Mesenchymal stem cell (in vitro differentiated cells and primary cell): ENCODE results near the gene NOP16. TPM values are rescaled to one million over a fixed set of nuclear protein-coding genes. Genes with fewer than 3 reads are reported as not detected.

Source experiments
- DNase-seq: peaks from one replicate; pipeline ENCODE4 v3.0.0-alpha.2; 2013
- H2AFZ ChIP-seq: one replicate; pipeline ENCODE4 v1.6.1; 2013; ENCODE audit warnings: low read depth, mild to moderate bottlenecking, control low read depth, inconsistent platforms, low read length, moderate library complexity
- H2AK5ac ChIP-seq: 2 replicates; pipeline ENCODE4 v1.6.1; 2013; ENCODE audit warnings: low read length, moderate library complexity, mild to moderate bottlenecking, inconsistent platforms; ENCODE audit not compliant: severe bottlenecking
- H2BK120ac ChIP-seq: one replicate; pipeline ENCODE4 v1.6.1; 2013; ENCODE audit warnings: low read depth, mild to moderate bottlenecking, inconsistent platforms, low read length, moderate library complexity
- H2BK12ac ChIP-seq, 2 experiments: one replicate each; pipeline ENCODE4 v1.6.1; 2013; ENCODE audit warnings: inconsistent platforms in 2 of 2, low read length in 2 of 2, mild to moderate bottlenecking in 2 of 2, moderate library complexity in 2 of 2, control low read depth in 1 of 2
- H2BK15ac ChIP-seq: one replicate; pipeline ENCODE4 v1.6.1; 2013; ENCODE audit warnings: mild to moderate bottlenecking, low read depth, inconsistent platforms; ENCODE audit not compliant: poor library complexity, severe bottlenecking
- H2BK5ac ChIP-seq: 2 replicates; pipeline ENCODE4 v1.6.1; 2013; ENCODE audit warnings: low read depth, mild to moderate bottlenecking, low read length, control low read depth, inconsistent platforms; ENCODE audit not compliant: poor library complexity, severe bottlenecking
- H3K14ac ChIP-seq, 2 experiments: one replicate each; pipeline ENCODE4 v1.6.1; 2013; ENCODE audit warnings: inconsistent platforms in 2 of 2, low read length in 2 of 2, control low read depth in 1 of 2, mild to moderate bottlenecking in 1 of 2, moderate library complexity in 1 of 2
- H3K18ac ChIP-seq, 2 experiments: one replicate each; pipeline ENCODE4 v1.6.1; 2013; ENCODE audit warnings: inconsistent platforms in 2 of 2, low read length in 2 of 2, control low read depth in 1 of 2, low read depth in 1 of 2, mild to moderate bottlenecking in 1 of 2
- H3K23ac ChIP-seq, 2 experiments: one replicate each; pipeline ENCODE4 v1.6.1; 2013; ENCODE audit warnings: inconsistent platforms in 2 of 2, low read length in 2 of 2, mild to moderate bottlenecking in 2 of 2, moderate library complexity in 2 of 2, control low read depth in 1 of 2
- H3K27ac ChIP-seq: 2 replicates; pipeline ENCODE4 v1.5.1; 2013; ENCODE audit warnings: mild to moderate bottlenecking, moderate library complexity, low read length, control low read depth, inconsistent platforms; ENCODE audit not compliant: poor library complexity, severe bottlenecking
- H3K27me3 ChIP-seq, 2 experiments: 2 replicates each; pipeline versions ENCODE4 v1.6.1 to v1.7.0; 2013; ENCODE audit warnings: low read length in 2 of 2, mild to moderate bottlenecking in 2 of 2, moderate library complexity in 2 of 2, control low read depth in 1 of 2, inconsistent platforms in 1 of 2; ENCODE audit not compliant: control insufficient read depth in 1 of 2, insufficient read depth in 1 of 2
- H3K36me3 ChIP-seq, 2 experiments: 2 replicates each; pipeline versions ENCODE4 v1.6.1 to v1.7.0; 2013; ENCODE audit warnings: low read length in 2 of 2, control low read depth in 1 of 2, inconsistent platforms in 1 of 2, low read depth in 1 of 2, mild to moderate bottlenecking in 1 of 2; ENCODE audit not compliant: insufficient read depth in 2 of 2, control insufficient read depth in 1 of 2
- H3K4ac ChIP-seq, 2 experiments: one replicate each; pipeline ENCODE4 v1.6.1; 2013; ENCODE audit warnings: inconsistent platforms in 2 of 2, low read length in 2 of 2, mild to moderate bottlenecking in 2 of 2, moderate library complexity in 2 of 2, control low read depth in 1 of 2, low read depth in 1 of 2
- H3K4me1 ChIP-seq: 2 replicates; pipeline ENCODE4 v1.6.1; 2013; ENCODE audit warnings: low read depth, low read length, control low read depth; ENCODE audit not compliant: control insufficient read depth, insufficient read depth
- H3K4me2 ChIP-seq: 2 replicates; pipeline ENCODE4 v1.6.1; 2013; ENCODE audit warnings: low read length, mild to moderate bottlenecking, inconsistent platforms; ENCODE audit not compliant: poor library complexity, severe bottlenecking
- H3K4me3 ChIP-seq, 2 experiments: 2 replicates each; pipeline versions ENCODE4 v1.5.1 to v1.7.0; 2013; ENCODE audit warnings: low read length in 2 of 2, mild to moderate bottlenecking in 2 of 2, control low read depth in 1 of 2, low read depth in 1 of 2; ENCODE audit not compliant: insufficient read depth in 1 of 2
- H3K79me1 ChIP-seq: replicated peaks from 2 replicates; pipeline ENCODE4 v1.6.1; 2013; ENCODE audit warnings: mild to moderate bottlenecking, control low read depth, low read length, inconsistent platforms; ENCODE audit not compliant: poor library complexity, severe bottlenecking
- H3K9ac ChIP-seq: 2 replicates; pipeline ENCODE4 v1.7.0; 2013; ENCODE audit warnings: mild to moderate bottlenecking, low read length, moderate library complexity
- H3K9me3 ChIP-seq: 2 replicates; pipeline ENCODE4 v1.7.0; 2013; ENCODE audit warnings: mild to moderate bottlenecking, low read length; ENCODE audit not compliant: control insufficient read depth
- H4K8ac ChIP-seq: one replicate; pipeline ENCODE4 v1.6.1; 2013; ENCODE audit warnings: inconsistent platforms, mild to moderate bottlenecking, low read length, moderate library complexity
- H4K91ac ChIP-seq: one replicate; pipeline ENCODE4 v1.6.1; 2013; ENCODE audit warnings: mild to moderate bottlenecking, low read length, inconsistent platforms
- WGBS: methylation state at CpG from one replicate; pipeline ENCODE4 v1.1.7; 2013; ENCODE audit warnings: mixed read lengths; 5-methylcytosine and 5-hydroxymethylcytosine counted together
- polyA plus RNA-seq, 2 experiments: library from polyadenylated mRNA; stranded (reverse); fragments of 200-250 nt; gene quantifications; one replicate each; pipeline ENCODE4 v1.2.3, GENCODE V29; 2013

NOP16 gene, protein sequence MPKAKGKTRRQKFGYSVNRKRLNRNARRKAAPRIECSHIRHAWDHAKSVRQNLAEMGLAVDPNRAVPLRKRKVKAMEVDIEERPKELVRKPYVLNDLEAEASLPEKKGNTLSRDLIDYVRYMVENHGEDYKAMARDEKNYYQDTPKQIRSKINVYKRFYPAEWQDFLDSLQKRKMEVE
- 17.4 TPM for polyA plus RNA-seq (2013, experiment 1 of 2)
- polyA plus RNA-seq (2013, experiment 2 of 2), result 18.6 TPM

- peak within 1 kb of the TSS; percentile 83 for H2AFZ ChIP-seq
- peaks cover 37% of the 10 kb centered on the region for H3K79me1 ChIP-seq
- peak within 1 kb of the TSS; percentile 82 for H2BK120ac ChIP-seq
- H3K36me3 ChIP-seq, result peaks cover 54 to 63% of the 10 kb centered on the region in 2 experiments
- H2BK15ac ChIP-seq, result peak within 1 kb of the TSS; percentile 68
- peaks cover 5% of the 10 kb centered on the region for H3K4me1 ChIP-seq
- WGBS, result under 1% methylated on average over 47 of the region's 47 CpGs
- H2BK5ac ChIP-seq, result peak within 1 kb of the TSS; percentile 79
- H3K27me3 ChIP-seq, result no peaks in the 10 kb centered on the region
- peak within 1 kb of the TSS; percentile 94 for H3K9ac ChIP-seq
- peak; percentile 99 for DNase-seq
- H4K91ac ChIP-seq, result peak within 1 kb of the TSS; percentile 92
- no peaks in the 10 kb centered on the region for H3K9me3 ChIP-seq
- H2BK12ac ChIP-seq, result peak within 1 kb of the TSS; percentile 1 to 11
- peak within 1 kb of the TSS; percentile 84 to 98 for H3K4me3 ChIP-seq
- H3K4ac ChIP-seq, result peak within 1 kb of the TSS; percentile 77
- no peak within 1 kb of the TSS for H2AK5ac ChIP-seq
- H3K18ac ChIP-seq, result peak within 1 kb of the TSS; percentile 90 to 94
- peak within 1 kb of the TSS in 1 of 2 experiments; percentile 73 for H3K14ac ChIP-seq
- peak within 1 kb of the TSS; percentile 95 for H4K8ac ChIP-seq
- peak within 1 kb of the TSS; percentile 99 for H3K27ac ChIP-seq
- peak within 1 kb of the TSS; percentile 86 for H3K4me2 ChIP-seq
- H3K23ac ChIP-seq, result peak within 1 kb of the TSS in 1 of 2 experiments; percentile 87
Observed at GRCh38 chr5:176388444-176389134, at the start of gene NOP16, which contains the start of gene HIGD2A. TSS of gene NOP16 (minus strand) at chr5:176388598. CDS start at chr5:176388539, 59 bp downstream. TSS of gene HIGD2A (plus strand) at chr5:176388751. CDS start at chr5:176388820, 69 bp downstream.

DNA sequence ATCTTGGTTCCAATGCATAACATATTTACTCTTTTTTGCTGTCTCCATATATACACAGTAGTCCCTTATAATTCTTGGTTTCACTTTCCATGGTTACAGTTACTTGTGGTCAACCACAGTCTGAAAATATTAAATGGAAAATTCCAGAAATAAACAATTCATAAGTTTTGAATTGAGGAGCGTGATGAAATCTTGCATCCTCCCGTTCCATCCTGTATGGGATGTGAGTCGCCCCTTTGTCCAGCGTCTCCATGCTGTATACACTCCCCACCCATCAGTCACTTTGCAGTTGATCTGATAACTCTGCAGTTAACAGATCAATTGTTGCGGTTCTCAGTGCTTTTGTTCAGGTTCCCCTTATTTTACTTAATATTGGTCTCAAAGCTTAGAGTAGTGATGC, 48.3 kb upstream of the NOP16 start:
- Histone ChIP-seq H2BK15ac (no peak overlapping the region), H4K91ac (no peak overlapping the region), H3K14ac (no peak overlapping the region)

GRCh38 chr5:176432707-176433106, 44.3 kb upstream of the NOP16 start:
- WGBS, result 100% methylated on average over 4 of the region's 5 CpGs
- Histone ChIP-seq H3K4ac (no peak overlapping the region), H2BK12ac (no peak overlapping the region), H3K14ac (no peak overlapping the region), H3K27ac (no peak overlapping the region), H3K23ac (no peak overlapping the region), H3K9ac (no peak overlapping the region), H2AK5ac (no peak overlapping the region), H2AFZ (no peak overlapping the region), H2BK15ac (no peak overlapping the region), H3K36me3 (no peaks in the 10 kb centered on the region), H3K27me3 (peaks cover 0 to 9% of the 10 kb centered on the region in 2 experiments), H2BK120ac (no peak overlapping the region), H4K91ac (no peak overlapping the region), H2BK5ac (no peak overlapping the region), H3K9me3 (no peaks in the 10 kb centered on the region), H3K4me2 (no peak overlapping the region), H3K4me1 (peaks cover 9% of the 10 kb centered on the region), H3K79me1 (no peaks in the 10 kb centered on the region), H4K8ac (no peak overlapping the region), H3K4me3 (no peak overlapping the region), H3K18ac (no peak overlapping the region)
- no peak for DNase-seq

More for the DNA sequence above, 48.3 kb upstream of the NOP16 start:
- Histone ChIP-seq H3K9ac (peak overlapping the region; percentile 23), H3K4ac (no peak overlapping the region), H2BK120ac (no peak overlapping the region), H4K8ac (no peak overlapping the region), H3K23ac (no peak overlapping the region), H3K36me3 (no peaks in the 10 kb centered on the region), H2BK12ac (no peak overlapping the region), H3K18ac (no peak overlapping the region), H2BK5ac (no peak overlapping the region), H3K79me1 (no peaks in the 10 kb centered on the region), H3K27ac (peak overlapping the region; percentile 70), H3K9me3 (no peaks in the 10 kb centered on the region), H2AK5ac (no peak overlapping the region), H3K4me3 (peak overlapping the region in 1 of 2 experiments; percentile 50), H2AFZ (no peak overlapping the region), H3K27me3 (peaks cover 0 to 6% of the 10 kb centered on the region in 2 experiments), H3K4me2 (no peak overlapping the region), H3K4me1 (peaks cover 11% of the 10 kb centered on the region)
- DNase-seq, result peak; percentile 92
- 5% methylated on average over 5 of the region's 5 CpGs for WGBS

- Histone ChIP-seq H2BK120ac (no peak overlapping the region), H4K91ac (no peak overlapping the region), H3K27me3 (peaks cover 0 to 9% of the 10 kb centered on the region in 2 experiments), H3K36me3 (no peaks in the 10 kb centered on the region), H3K4me3 (no peak overlapping the region), H3K4ac (no peak overlapping the region), H3K27ac (no peak overlapping the region), H3K18ac (no peak overlapping the region), H3K14ac (no peak overlapping the region), H2BK15ac (no peak overlapping the region), H3K9ac (no peak overlapping the region), H3K23ac (no peak overlapping the region), H3K4me1 (peaks cover 3% of the 10 kb centered on the region), H2AFZ (no peak overlapping the region), H3K79me1 (no peaks in the 10 kb centered on the region), H3K9me3 (no peaks in the 10 kb centered on the region), H2BK12ac (no peak overlapping the region), H2BK5ac (no peak overlapping the region), H4K8ac (no peak overlapping the region), H3K4me2 (no peak overlapping the region), H2AK5ac (no peak overlapping the region)
- DNase-seq, result peak; percentile 45
- 64% methylated on average over 4 of the region's 4 CpGs for WGBS
Observed at GRCh38 chr5:176429972-176430371, 41.6 kb upstream of the NOP16 start.
